HepG2 (cell line): ENCODE data around the gene MTRF1. TPM values are rescaled to one million over a fixed set of nuclear protein-coding genes. Genes with fewer than 3 reads are reported as not detected.

ENCODE experiments used
- AFF4 ChIP-seq: sonication (generic); formaldehyde crosslinking; IDR thresholded peaks from 2 replicates; pipeline ENCODE4 v1.4.0; 2020; ENCODE audit warnings: missing genetic modification reagents
- E2F2 ChIP-seq: sonication (generic); formaldehyde crosslinking; IDR thresholded peaks from 2 replicates; pipeline ENCODE4 v1.4.0; 2020; ENCODE audit warnings: missing genetic modification reagents, borderline replicate concordance
- ESRRA ChIP-seq: sonication (generic); formaldehyde crosslinking; IDR thresholded peaks from 2 replicates; pipeline ENCODE4 v1.5.1; 2020; ENCODE audit warnings: mild to moderate bottlenecking, low read depth, missing genetic modification reagents
- FOXK1 ChIP-seq: sonication (generic); formaldehyde crosslinking; IDR thresholded peaks from 2 replicates; pipeline ENCODE4 v1.4.0; 2020; ENCODE audit warnings: low read depth, missing genetic modification reagents, borderline replicate concordance
- GFI1 ChIP-seq: sonication (generic); formaldehyde crosslinking; IDR thresholded peaks from 2 replicates; pipeline ENCODE4 v1.5.0; 2020; ENCODE audit warnings: missing genetic modification reagents, mild to moderate bottlenecking, borderline replicate concordance
- GZF1 ChIP-seq: sonication (generic); formaldehyde crosslinking; IDR thresholded peaks from 2 replicates; pipeline ENCODE4 v1.5.1; 2020; ENCODE audit warnings: mild to moderate bottlenecking, missing genetic modification reagents
- HOXD1 ChIP-seq: sonication (generic); formaldehyde crosslinking; IDR thresholded peaks from 2 replicates; pipeline ENCODE4 v1.5.0; 2020; ENCODE audit warnings: missing genetic modification reagents
- RBM22 ChIP-seq: fragments of 200-400 bp; formaldehyde crosslinking; optimal IDR thresholded peaks from 2 replicates; pipeline ENCODE3; 2017; ENCODE audit warnings: mild to moderate bottlenecking, low read length, moderate library complexity
- RERE ChIP-seq: IDR thresholded peaks from 2 replicates; pipeline ENCODE4 v1.6.1; 2016; ENCODE audit warnings: low read depth, missing genetic modification reagents, missing compliant biosample characterization
- TRIM24 ChIP-seq: sonication (generic); formaldehyde crosslinking; IDR thresholded peaks from 2 replicates; pipeline ENCODE4 v1.8.0; 2022; ENCODE audit warnings: mild to moderate bottlenecking, missing genetic modification reagents
- ZNF329 ChIP-seq: sonication (generic); formaldehyde crosslinking; IDR thresholded peaks from 2 replicates; pipeline ENCODE4 v1.9.0; 2021; ENCODE audit warnings: low read depth, mild to moderate bottlenecking, missing genetic modification reagents
- ZNF362 ChIP-seq: sonication (generic); formaldehyde crosslinking; IDR thresholded peaks from 2 replicates; pipeline ENCODE4 v1.4.0; 2020; ENCODE audit warnings: missing genetic modification reagents, mild to moderate bottlenecking, borderline replicate concordance
- ZNF550 ChIP-seq: sonication (generic); formaldehyde crosslinking; IDR thresholded peaks from 2 replicates; pipeline ENCODE4 v1.4.0; 2020; ENCODE audit warnings: mild to moderate bottlenecking, missing genetic modification reagents, borderline replicate concordance
- ZNF761 ChIP-seq: sonication (generic); formaldehyde crosslinking; conservative IDR thresholded peaks from 2 replicates; pipeline ENCODE4 v1.4.0; 2020; ENCODE audit warnings: mild to moderate bottlenecking, missing genetic modification reagents
- ZSCAN12 ChIP-seq: sonication (generic); formaldehyde crosslinking; IDR thresholded peaks from 2 replicates; pipeline ENCODE4 v1.9.0; 2021; ENCODE audit warnings: mild to moderate bottlenecking, missing genetic modification reagents
- ZUFSP ChIP-seq: sonication (generic); formaldehyde crosslinking; IDR thresholded peaks from 2 replicates; pipeline ENCODE4 v1.9.0; 2021; ENCODE audit warnings: missing genetic modification reagents, mild to moderate bottlenecking, borderline replicate concordance
- polyA plus RNA-seq, 8 experiments: library from polyadenylated mRNA; depleted of rRNA in 3 of 8; stranded (reverse) in 7 of 8; unstranded in 1 of 8; fragments of >200 nt; fragmentation: Illumina TruSeq in 4 of 8; extraction: Trizol in 4 of 8; gene quantifications; 2 replicates each; pipeline versions ENCODE4 v1.2.1 to v1.2.3, GENCODE V29; 2011 to 2016; ENCODE audit warnings: low read depth in 4 of 8, missing spikeins in 1 of 8, mixed read lengths in 1 of 8; ENCODE audit not compliant: insufficient read depth in 1 of 8
- total RNA-seq, 5 experiments: library from RNA; depleted of rRNA; stranded (reverse); fragments of >200 nt; fragmentation: Illumina TruSeq; extraction: Trizol; gene quantifications; 2 replicates each; pipeline ENCODE4 v1.2.3, GENCODE V29; 2016; ENCODE audit warnings: low read depth in 1 of 5

Gene MTRF1
- total and polyA plus RNA-seq, 2 of the 13 experiments (the other 11 are each of a cell fraction or from before 2014, with no cell fraction given): 21.6 to 27.2 TPM

GRCh38 chr13:41310963-41311405, 47.6 kb upstream of the MTRF1 start, which contains the start of gene NAA16 (continued):
- TF ChIP-seq FOXK1 (no peak; the same call in 1 of the 2 replicates), AFF4 (CRISPR knock-in tag) (no peak), ZNF329 (CRISPR knock-in tag) (no peak), ZSCAN12 (CRISPR knock-in tag) (no peak), ESRRA (CRISPR knock-in tag) (peak; percentile 39; the same call in 1 of the 2 replicates), RERE (CRISPR knock-in tag) (no peak), GFI1 (peak; percentile 90), TRIM24 (no peak), ZUFSP (CRISPR knock-in tag) (no peak), ZNF761 (CRISPR knock-in tag) (no peak), HOXD1 (0 out of 2 replicates have a peak, but pooled peaks have one; percentile 63), E2F2 (CRISPR knock-in tag) (no peak; the same call in 1 of the 2 replicates), ZNF550 (CRISPR knock-in tag) (no peak), RBM22 (no peak), ZNF362 (CRISPR knock-in tag) (no peak), GZF1 (CRISPR knock-in tag) (no peak)
